Hematopoietic multipotent progenitor cell treated with erythropoietin and hydrocortisone succinate and interleukin-3 and kit ligand, for 17 days (in vitro differentiated cells): ENCODE results near the gene CORO2B.
"Not testable (repeated sequence)": the region's sequence is repeated elsewhere in the genome, so short reads cannot be mapped to it uniquely, and the experiment has no call there.

Source experiments
- DNase-seq: peaks from one replicate; pipeline ENCODE4 v3.0.0-alpha.2; 2015; ENCODE audit warnings: low spot score

CORO2B gene

GRCh38 chr15:68592054-68592453, 13.3 kb downstream of the CORO2B start:
- DNase-seq, result no peak

- no peak for DNase-seq
Measured at GRCh38 chr15:68592544-68592943, 13.8 kb downstream of the CORO2B start.

- DNase-seq, result no peak
Measured at GRCh38 chr15:68593341-68593740, 14.5 kb downstream of the CORO2B start.

- no peak for DNase-seq
Measured at GRCh38 chr15:68593828-68594532, 15.2 kb downstream of the CORO2B start.

- no peak for DNase-seq
Measured at GRCh38 chr15:68594533-68595259, 15.9 kb downstream of the CORO2B start.

- no peak for DNase-seq
Measured at GRCh38 chr15:68595260-68595564, 16.4 kb downstream of the CORO2B start.

- no peak for DNase-seq
Measured at GRCh38 chr15:68595761-68596160, 17.0 kb downstream of the CORO2B start.

GRCh38 chr15:68596691-68597090, 17.9 kb downstream of the CORO2B start:
- no peak for DNase-seq

GRCh38 chr15:68597581-68597980, 18.8 kb downstream of the CORO2B start:
- no peak for DNase-seq

- DNase-seq, result no peak
Measured at GRCh38 chr15:68598171-68599152, 19.7 kb downstream of the CORO2B start.

GRCh38 chr15:68599153-68599545, 20.4 kb downstream of the CORO2B start:
- no peak for DNase-seq

GRCh38 chr15:68599560-68600071, 20.8 kb downstream of the CORO2B start:
- no peak for DNase-seq

- no peak for DNase-seq
Measured at GRCh38 chr15:68601206-68602197, 22.7 kb downstream of the CORO2B start.

- DNase-seq, result no peak
Measured at GRCh38 chr15:68602459-68603215, 23.8 kb downstream of the CORO2B start.

- DNase-seq, result peak; percentile 28
Measured at GRCh38 chr15:68603216-68603595, 24.4 kb downstream of the CORO2B start.

- peak; percentile 19 for DNase-seq
Measured at GRCh38 chr15:68603951-68604350, 25.2 kb downstream of the CORO2B start.

GRCh38 chr15:68604840-68605478, 26.2 kb downstream of the CORO2B start:
- DNase-seq, result not testable (repeated sequence)

- DNase-seq, result no peak
Measured at GRCh38 chr15:68606375-68606774, 27.6 kb downstream of the CORO2B start.

- no peak for DNase-seq
Measured at GRCh38 chr15:68608206-68608843, 29.5 kb downstream of the CORO2B start.
